Right cardiac atrium (tissue), 5 donors: Measurements from ENCODE around the gene COX4I2. TPM values are rescaled to one million over a fixed set of nuclear protein-coding genes. Genes with fewer than 3 reads are reported as not detected.
"Not testable (repeated sequence)": the region's sequence is repeated elsewhere in the genome, so short reads cannot be mapped to it uniquely, and the experiment has no call there.

Source experiments
- ATAC-seq, 2 donors: fragments of 200-7000 bp; cut with Tn5 transposase; one replicate each; pipeline versions ENCODE4 v1.8.0 to v1.9.1; 2020; ENCODE audit warnings: moderate library complexity in 2 of 2, mild to moderate bottlenecking in 1 of 2
- DNase-seq, 3 donors: peaks; one replicate each; pipeline ENCODE4 v3.0.0-alpha.2; 2020
- H3K27ac ChIP-seq: one replicate; pipeline ENCODE4 v1.5.1; 2013; ENCODE audit warnings: mild to moderate bottlenecking, low read length, control low read depth, moderate library complexity
- H3K27me3 ChIP-seq: one replicate; pipeline ENCODE4 v1.6.1; 2013; ENCODE audit not compliant: control insufficient read depth, insufficient read depth
- H3K4me1 ChIP-seq: one replicate; pipeline ENCODE4 v1.6.1; 2013; ENCODE audit warnings: low read length; ENCODE audit not compliant: control insufficient read depth, insufficient read depth
- H3K4me3 ChIP-seq: one replicate; pipeline ENCODE4 v1.5.1; 2013; ENCODE audit warnings: low read length, control low read depth
- H3K9me3 ChIP-seq: one replicate; pipeline ENCODE4 v1.6.1; 2013; ENCODE audit warnings: low read length; ENCODE audit not compliant: control insufficient read depth
- WGBS: extraction: QIAGEN DNeasy Blood & Tissue Kit; methylation state at CpG from one replicate; pipeline ENCODE4 v1.1.7; 2013; 5-methylcytosine and 5-hydroxymethylcytosine counted together
- intact Hi-C, 4 donors: fragments of 100-400 bp; cut with DNase I; formaldehyde crosslinking; loops; one replicate each; pipeline versions ENCODE4 v1.11.0 to v1.14.0; 2022 to 2023
- polyA plus RNA-seq: library from polyadenylated mRNA; stranded (reverse); fragments of 200-250 nt; gene quantifications from one replicate; pipeline ENCODE4 v1.2.3, GENCODE V29; 2013
- total RNA-seq, 4 donors: library from RNA; stranded (reverse); fragmentation: NEBNext Ultra II Directional; extraction: Animal tissue kit (Norgen Biotek cat#: 25700); gene quantifications; one replicate each; pipeline ENCODE4 v1.2.1, GENCODE V29; 2021
- donor health status: healthy with polysubstance abuse.
- donor health status: DM: no; HTN: yes; CAD: no.
- donor health status: DM: no; HTN: no; CAD: no.
- donor health status: DM: no; HTN: yes; CAD: no; lungs with severe emphysema.
- donor health status: DM: yes; HTN: yes; CAD: no.

The COX4I2 gene
- total and polyA plus RNA-seq, 5 donors, result 3.1 to 29.5 (median 9.4) TPM

GRCh38 chr20:31608251-31608945, 29.3 kb upstream of the COX4I2 start:
- DNase-seq (peak; percentile 85 to 93 (median 92)), ATAC-seq (peak; percentile 30 to 42)
- Histone ChIP-seq H3K9me3 (no peaks in the 10 kb centered on the region), H3K4me1 (no peaks in the 10 kb centered on the region), H3K27ac (peak overlapping the region; percentile 84), H3K27me3 (no peaks in the 10 kb centered on the region), H3K4me3 (peak overlapping the region; percentile 64)
- WGBS, result 8% methylated on average over 45 of the region's 45 CpGs
- intact Hi-C loops, result no loop called here

- H3K9me3 ChIP-seq, H3K27ac ChIP-seq, H3K4me3 ChIP-seq, ATAC-seq, DNase-seq, H3K4me1 ChIP-seq, H3K27me3 ChIP-seq: not testable (repeated sequence)
- intact Hi-C loops, result loop anchor here in 3 of 4 donors (2.0 to 5.0 kb wide), 4 partner anchors 43 to 51 kb away; no protein-coding TSS in a partner anchor
- WGBS, result 88% methylated on average over 12 of the region's 12 CpGs
These were observed 25.5 kb upstream of the COX4I2 start for GRCh38 chr20:31612271-31612640.

- Histone ChIP-seq H3K4me3 (no peak overlapping the region), H3K27me3 (no peaks in the 10 kb centered on the region), H3K9me3 (no peaks in the 10 kb centered on the region), H3K4me1 (no peaks in the 10 kb centered on the region), H3K27ac (no peak overlapping the region)
- DNase-seq (peak in 2 of 3 donors; percentile 19 to 21), ATAC-seq (no peak)
- intact Hi-C loops, result no loop called here
- WGBS, result 94% methylated on average over 8 of the region's 8 CpGs
These were observed 22.3 kb upstream of the COX4I2 start for GRCh38 chr20:31615416-31615815.

- peak in 2 of 3 donors; percentile 4 to 11 for DNase-seq
- no peak for ATAC-seq
- H3K27me3 ChIP-seq, result no peaks in the 10 kb centered on the region
- H3K4me3 ChIP-seq, result no peak overlapping the region
- no peaks in the 10 kb centered on the region for H3K9me3 ChIP-seq
- WGBS, result 78% methylated on average over 6 of the region's 6 CpGs
- no peak overlapping the region for H3K27ac ChIP-seq
- H3K4me1 ChIP-seq, result peaks cover 3% of the 10 kb centered on the region
- intact Hi-C loops, result no loop called here
These were observed 20.1 kb upstream of the COX4I2 start for GRCh38 chr20:31617432-31618104.

GRCh38 chr20:31620246-31620645, 17.5 kb upstream of the COX4I2 start:
- 88% methylated on average over 3 of the region's 3 CpGs for WGBS
- intact Hi-C loops, result no loop called here
- H3K4me3 ChIP-seq, result no peak overlapping the region

GRCh38 chr20:31623123-31623505, 14.6 kb upstream of the COX4I2 start:
- H3K27ac ChIP-seq, H3K9me3 ChIP-seq, DNase-seq, H3K4me3 ChIP-seq, H3K27me3 ChIP-seq, intact Hi-C loops, H3K4me1 ChIP-seq, ATAC-seq: not testable (repeated sequence)
- WGBS, result 97% methylated on average over 6 of the region's 6 CpGs

More at GRCh38 chr20:31620246-31620645, 17.5 kb upstream of the COX4I2 start:
- ATAC-seq (no peak), DNase-seq (no peak)
- Histone ChIP-seq H3K9me3 (no peaks in the 10 kb centered on the region), H3K27me3 (no peaks in the 10 kb centered on the region), H3K27ac (no peak overlapping the region), H3K4me1 (peaks cover 4% of the 10 kb centered on the region)

GRCh38 chr20:31626534-31626933, 11.2 kb upstream of the COX4I2 start:
- intact Hi-C loops, ATAC-seq, H3K4me3 ChIP-seq, H3K9me3 ChIP-seq, H3K27me3 ChIP-seq, H3K27ac ChIP-seq, H3K4me1 ChIP-seq: not testable (repeated sequence)
- DNase-seq, result peak in 1 of 3 donors; percentile 9
- 85% methylated on average over 8 of the region's 8 CpGs for WGBS

- intact Hi-C loops, ATAC-seq, H3K27ac ChIP-seq, H3K4me1 ChIP-seq, H3K27me3 ChIP-seq, H3K9me3 ChIP-seq, DNase-seq, H3K4me3 ChIP-seq: not testable (repeated sequence)
- 61% methylated on average over 2 of the region's 2 CpGs for WGBS
These were observed 9.7 kb upstream of the COX4I2 start for GRCh38 chr20:31628057-31628456.

- no peak overlapping the region for H3K27ac ChIP-seq
- no peak overlapping the region for H3K4me3 ChIP-seq
- H3K9me3 ChIP-seq, result no peaks in the 10 kb centered on the region
- intact Hi-C loops, result no loop called here
- ATAC-seq (no peak), DNase-seq (no peak)
- 50% methylated on average over 2 of the region's 2 CpGs for WGBS
- no peaks in the 10 kb centered on the region for H3K4me1 ChIP-seq
- H3K27me3 ChIP-seq, result no peaks in the 10 kb centered on the region
These were observed 7.4 kb upstream of the COX4I2 start for GRCh38 chr20:31630187-31630790.

- ATAC-seq (peak in 1 of 2 donors; percentile 19), DNase-seq (no peak)
- Histone ChIP-seq H3K4me1 (no peaks in the 10 kb centered on the region), H3K4me3 (no peak overlapping the region), H3K27ac (no peak overlapping the region), H3K27me3 (no peaks in the 10 kb centered on the region), H3K9me3 (no peaks in the 10 kb centered on the region)
- intact Hi-C loops, result no loop called here
- WGBS, result 94% methylated on average over 40 of the region's 40 CpGs
These were observed 5.0 kb upstream of the COX4I2 start for GRCh38 chr20:31632548-31633338.
